GM12864 (cell line): ENCODE data around the gene LAMC1.

Experiments used
- DNase-seq: peaks from one replicate; pipeline ENCODE4 v3.0.0-alpha.2; 2011; ENCODE audit warnings: low read depth
- H3K4me3 ChIP-seq: 2 replicates; pipeline ENCODE4 v1.5.1; 2011; ENCODE audit warnings: mild to moderate bottlenecking, low read depth, low read length, control low read depth
- CTCF ChIP-seq: IDR thresholded peaks from 2 replicates; pipeline ENCODE4 v1.5.1; 2011; ENCODE audit warnings: low read depth, mild to moderate bottlenecking, moderate library complexity, low read length, control low read depth, inconsistent platforms; ENCODE audit errors: missing control alignments

The LAMC1 gene

GRCh38 chr1:183164963-183165362 lies 141.7 kb downstream of the LAMC1 start:
- no peak overlapping the region for H3K4me3 ChIP-seq
- DNase-seq: no peak
- no peak for TF ChIP-seq CTCF

- no peak overlapping the region for H3K4me3 ChIP-seq
- DNase-seq: no peak
- TF ChIP-seq CTCF: no peak
Measured at GRCh38 chr1:183165456-183165855, 142.2 kb downstream of the LAMC1 start.

GRCh38 chr1:183166454-183166853 lies 143.2 kb downstream of the LAMC1 start:
- DNase-seq: no peak
- no peak for TF ChIP-seq CTCF
- H3K4me3 ChIP-seq: no peak overlapping the region

- DNase-seq: no peak
- TF ChIP-seq CTCF: no peak
Measured at GRCh38 chr1:183167676-183168075, 144.5 kb downstream of the LAMC1 start.

GRCh38 chr1:183168308-183168707 lies 145.1 kb downstream of the LAMC1 start:
- TF ChIP-seq CTCF: no peak
- no peak for DNase-seq
- no peak overlapping the region for H3K4me3 ChIP-seq

More at GRCh38 chr1:183167676-183168075, 144.5 kb downstream of the LAMC1 start:
- H3K4me3 ChIP-seq: no peak overlapping the region

DNA sequence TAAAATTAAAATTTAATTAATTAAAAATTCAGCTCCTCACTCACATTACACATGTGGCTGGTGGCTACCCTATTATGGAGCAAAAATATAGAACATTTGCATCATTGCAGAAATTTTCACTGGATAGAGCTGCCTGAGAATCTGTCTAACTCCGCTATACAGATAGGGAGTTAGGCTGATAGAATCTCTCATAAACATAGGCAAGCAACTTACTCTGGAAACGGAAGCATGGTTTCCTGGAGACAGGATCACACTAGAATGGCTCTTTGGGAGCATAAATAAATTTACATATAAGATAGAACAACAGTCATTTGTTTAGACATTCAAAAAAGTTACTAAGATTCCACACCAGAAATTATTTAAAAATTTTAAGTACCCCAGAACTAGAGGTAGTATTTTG lies 150.6 kb downstream of the LAMC1 start:
- no peak overlapping the region for H3K4me3 ChIP-seq
- TF ChIP-seq CTCF: no peak
- no peak for DNase-seq

DNA sequence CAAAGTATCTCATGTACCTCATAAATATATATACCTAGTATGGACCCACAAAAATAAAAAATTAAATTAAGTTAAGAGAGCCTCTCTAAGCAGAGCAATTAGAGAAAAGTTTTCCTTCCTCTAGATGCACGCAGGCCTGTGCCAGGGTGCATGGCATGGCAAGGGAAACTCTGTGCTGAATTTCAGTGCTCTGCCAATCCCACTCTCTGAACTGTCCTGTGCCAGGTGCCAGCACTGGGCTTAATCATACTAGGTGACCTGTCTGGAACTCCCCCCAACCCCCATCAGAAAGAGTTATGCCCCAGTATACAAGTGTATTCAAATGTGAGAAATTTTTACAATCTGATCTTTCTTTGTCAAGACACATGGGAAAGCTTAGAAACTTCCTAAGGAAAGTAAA lies 152.4 kb downstream of the LAMC1 start:
- DNase-seq: no peak
- no peak overlapping the region for H3K4me3 ChIP-seq
- TF ChIP-seq CTCF: no peak
